ENCODE results near the gene TMTC1. TPM values are rescaled to one million over a fixed set of nuclear protein-coding genes. Genes with fewer than 3 reads are reported as not detected.

Gene TMTC1
- total and polyA plus RNA-seq, 9 of the 15 experiments (the other 6 are each of a cell fraction or from before 2014, with no cell fraction given): under 0.01 to 0.18 (median 0.06) TPM; not detected in 2

GRCh38 chr12:29563071-29563470, 220.7 kb downstream of the TMTC1 start:
- intact Hi-C loops (cut with micrococcal nuclease) (no loop called here), in situ Hi-C loops (cut with MboI) (no loop called here)
- H3K9ac ChIP-seq (ENCODE audit: insufficient read depth in 1 of 2, low read depth in 2 of 2, low read length in 2 of 2): no peak overlapping the region
- H3K27me3 ChIP-seq (ENCODE audit: control insufficient read depth in 2 of 2, insufficient read depth in 2 of 2, low read length in 2 of 2): peaks cover 0 to 2% of the 10 kb centered on the region in 2 experiments; a peak in 4 of 5 replicates
- BruUV-seq (replicated peaks): no TSS peak
- TF ChIP-seq NELFE (IDR thresholded peaks at IDR 0.05; ENCODE audit: insufficient read depth, insufficient read length) (no peak), CTCFL (IDR thresholded peaks at IDR 0.05; ENCODE audit: borderline replicate concordance, insufficient read depth, low read depth, low read length, poor library complexity, severe bottlenecking) (no peak), ATF1 (CRISPR knock-in tag; IDR thresholded peaks at IDR 0.05) (no peak), ATF1 (tag; IDR thresholded peaks at IDR 0.05) (no peak), ZKSCAN3 (CRISPR knock-in tag; IDR thresholded peaks at IDR 0.05) (no peak), PRDM10 (IDR thresholded peaks at IDR 0.05; ENCODE audit: partially characterized antibody) (no peak)
- TF ChIP-seq, protein P1, sequence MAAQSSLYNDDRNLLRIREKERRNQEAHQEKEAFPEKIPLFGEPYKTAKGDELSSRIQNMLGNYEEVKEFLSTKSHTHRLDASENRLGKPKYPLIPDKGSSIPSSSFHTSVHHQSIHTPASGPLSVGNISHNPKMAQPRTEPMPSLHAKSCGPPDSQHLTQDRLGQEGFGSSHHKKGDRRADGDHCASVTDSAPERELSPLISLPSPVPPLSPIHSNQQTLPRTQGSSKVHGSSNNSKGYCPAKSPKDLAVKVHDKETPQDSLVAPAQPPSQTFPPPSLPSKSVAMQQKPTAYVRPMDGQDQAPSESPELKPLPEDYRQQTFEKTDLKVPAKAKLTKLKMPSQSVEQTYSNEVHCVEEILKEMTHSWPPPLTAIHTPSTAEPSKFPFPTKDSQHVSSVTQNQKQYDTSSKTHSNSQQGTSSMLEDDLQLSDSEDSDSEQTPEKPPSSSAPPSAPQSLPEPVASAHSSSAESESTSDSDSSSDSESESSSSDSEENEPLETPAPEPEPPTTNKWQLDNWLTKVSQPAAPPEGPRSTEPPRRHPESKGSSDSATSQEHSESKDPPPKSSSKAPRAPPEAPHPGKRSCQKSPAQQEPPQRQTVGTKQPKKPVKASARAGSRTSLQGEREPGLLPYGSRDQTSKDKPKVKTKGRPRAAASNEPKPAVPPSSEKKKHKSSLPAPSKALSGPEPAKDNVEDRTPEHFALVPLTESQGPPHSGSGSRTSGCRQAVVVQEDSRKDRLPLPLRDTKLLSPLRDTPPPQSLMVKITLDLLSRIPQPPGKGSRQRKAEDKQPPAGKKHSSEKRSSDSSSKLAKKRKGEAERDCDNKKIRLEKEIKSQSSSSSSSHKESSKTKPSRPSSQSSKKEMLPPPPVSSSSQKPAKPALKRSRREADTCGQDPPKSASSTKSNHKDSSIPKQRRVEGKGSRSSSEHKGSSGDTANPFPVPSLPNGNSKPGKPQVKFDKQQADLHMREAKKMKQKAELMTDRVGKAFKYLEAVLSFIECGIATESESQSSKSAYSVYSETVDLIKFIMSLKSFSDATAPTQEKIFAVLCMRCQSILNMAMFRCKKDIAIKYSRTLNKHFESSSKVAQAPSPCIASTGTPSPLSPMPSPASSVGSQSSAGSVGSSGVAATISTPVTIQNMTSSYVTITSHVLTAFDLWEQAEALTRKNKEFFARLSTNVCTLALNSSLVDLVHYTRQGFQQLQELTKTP (IDR thresholded peaks at IDR 0.05; ENCODE audit: low read depth in 1 of 2, partially characterized antibody in 2 of 2): no peak
- FAIRE-seq: no peak
- no peak for DNase-seq (ENCODE audit: extremely low read depth in 1 of 4, low spot score in 3 of 4)
- ChIA-PET POLR2A (interaction anchor here (0.6 to 0.7 kb wide), 3 partner anchors 301 to 1880 kb away, joined by 3 read pairs; no protein-coding TSS in a partner anchor), CTCF (ENCODE audit: low intra/inter-chr PET ratio) (no interaction called here)
- no peak overlapping the region for H3K27ac ChIP-seq (ENCODE audit: extremely low read depth, low read depth, low read length)
- no peaks in the 10 kb centered on the region for H3K9me1 ChIP-seq (ENCODE audit: control insufficient read depth, insufficient read depth, low read length)
- H3K4me2 ChIP-seq (ENCODE audit: insufficient read depth, low read length): no peak overlapping the region
- H3K36me3 ChIP-seq (ENCODE audit: control insufficient read depth, insufficient read depth, low read length): no peaks in the 10 kb centered on the region
- no peak overlapping the region for H2AFZ ChIP-seq (ENCODE audit: low read depth, low read length)
- no peak overlapping the region for H3K4me3 ChIP-seq
- no peaks in the 10 kb centered on the region for H3K79me2 ChIP-seq (ENCODE audit: control insufficient read depth, insufficient read depth, low read length)
- no peak for ATAC-seq
- no peaks in the 10 kb centered on the region for H3K9me3 ChIP-seq (replicated peaks; ENCODE audit: control insufficient read depth, insufficient read depth, low read depth, low read length)
- 0% methylated on average over 1 of the region's 1 CpG for WGBS (ENCODE audit: insufficient coverage, low coverage, missing lambda C conversion rate)
- H3K4me1 ChIP-seq (replicated peaks in 1 of 2; ENCODE audit: control insufficient read depth in 2 of 2, insufficient read depth in 2 of 2, low read length in 2 of 2): no peaks in the 10 kb centered on the region
- no peaks in the 10 kb centered on the region for H4K20me1 ChIP-seq (replicated peaks; ENCODE audit: control insufficient read depth, insufficient read depth, low read length)

Measured in K562 (cell line).